ENCODE results near the gene NELL2.

- no peak for TF ChIP-seq EP300 (IDR thresholded peaks at IDR 0.05; ENCODE audit: borderline replicate concordance in 1 of 2, low read depth in 1 of 2, low read length in 1 of 2)
- peak; percentile 90 for TF ChIP-seq CTCF (IDR thresholded peaks at IDR 0.05)
- TF ChIP-seq, protein P1, sequence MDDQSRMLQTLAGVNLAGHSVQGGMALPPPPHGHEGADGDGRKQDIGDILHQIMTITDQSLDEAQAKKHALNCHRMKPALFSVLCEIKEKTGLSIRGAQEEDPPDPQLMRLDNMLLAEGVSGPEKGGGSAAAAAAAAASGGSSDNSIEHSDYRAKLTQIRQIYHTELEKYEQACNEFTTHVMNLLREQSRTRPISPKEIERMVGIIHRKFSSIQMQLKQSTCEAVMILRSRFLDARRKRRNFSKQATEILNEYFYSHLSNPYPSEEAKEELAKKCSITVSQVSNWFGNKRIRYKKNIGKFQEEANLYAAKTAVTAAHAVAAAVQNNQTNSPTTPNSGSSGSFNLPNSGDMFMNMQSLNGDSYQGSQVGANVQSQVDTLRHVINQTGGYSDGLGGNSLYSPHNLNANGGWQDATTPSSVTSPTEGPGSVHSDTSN (IDR thresholded peaks at IDR 0.05), result no peak
- no peak for TF ChIP-seq GABPA (IDR thresholded peaks at IDR 0.05; ENCODE audit: low read depth)
- TF ChIP-seq, protein P2, sequence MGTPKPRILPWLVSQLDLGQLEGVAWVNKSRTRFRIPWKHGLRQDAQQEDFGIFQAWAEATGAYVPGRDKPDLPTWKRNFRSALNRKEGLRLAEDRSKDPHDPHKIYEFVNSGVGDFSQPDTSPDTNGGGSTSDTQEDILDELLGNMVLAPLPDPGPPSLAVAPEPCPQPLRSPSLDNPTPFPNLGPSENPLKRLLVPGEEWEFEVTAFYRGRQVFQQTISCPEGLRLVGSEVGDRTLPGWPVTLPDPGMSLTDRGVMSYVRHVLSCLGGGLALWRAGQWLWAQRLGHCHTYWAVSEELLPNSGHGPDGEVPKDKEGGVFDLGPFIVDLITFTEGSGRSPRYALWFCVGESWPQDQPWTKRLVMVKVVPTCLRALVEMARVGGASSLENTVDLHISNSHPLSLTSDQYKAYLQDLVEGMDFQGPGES (IDR thresholded peaks at IDR 0.05; ENCODE audit: low read depth, low read length), result no peak
- TF ChIP-seq YY1 (IDR thresholded peaks at IDR 0.05; ENCODE audit: low read depth), result no peak
- TF ChIP-seq, protein P3, sequence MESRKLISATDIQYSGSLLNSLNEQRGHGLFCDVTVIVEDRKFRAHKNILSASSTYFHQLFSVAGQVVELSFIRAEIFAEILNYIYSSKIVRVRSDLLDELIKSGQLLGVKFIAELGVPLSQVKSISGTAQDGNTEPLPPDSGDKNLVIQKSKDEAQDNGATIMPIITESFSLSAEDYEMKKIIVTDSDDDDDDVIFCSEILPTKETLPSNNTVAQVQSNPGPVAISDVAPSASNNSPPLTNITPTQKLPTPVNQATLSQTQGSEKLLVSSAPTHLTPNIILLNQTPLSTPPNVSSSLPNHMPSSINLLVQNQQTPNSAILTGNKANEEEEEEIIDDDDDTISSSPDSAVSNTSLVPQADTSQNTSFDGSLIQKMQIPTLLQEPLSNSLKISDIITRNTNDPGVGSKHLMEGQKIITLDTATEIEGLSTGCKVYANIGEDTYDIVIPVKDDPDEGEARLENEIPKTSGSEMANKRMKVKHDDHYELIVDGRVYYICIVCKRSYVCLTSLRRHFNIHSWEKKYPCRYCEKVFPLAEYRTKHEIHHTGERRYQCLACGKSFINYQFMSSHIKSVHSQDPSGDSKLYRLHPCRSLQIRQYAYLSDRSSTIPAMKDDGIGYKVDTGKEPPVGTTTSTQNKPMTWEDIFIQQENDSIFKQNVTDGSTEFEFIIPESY (IDR thresholded peaks at IDR 0.05; ENCODE audit: borderline replicate concordance, low read depth), result no peak
- no peak for TF ChIP-seq NFIC (IDR thresholded peaks at IDR 0.05; ENCODE audit: borderline replicate concordance)
- no peak for TF ChIP-seq CHD2 (IDR thresholded peaks at IDR 0.05; ENCODE audit: low read length, partially characterized antibody)
- TF ChIP-seq ELF1 (IDR thresholded peaks at IDR 0.05), result no peak
- TF ChIP-seq REST (IDR thresholded peaks at IDR 0.05; ENCODE audit: low read depth, low read length), result no peak
- TF ChIP-seq EZH2phosphoT487 (IDR thresholded peaks at IDR 0.05; ENCODE audit: borderline replicate concordance, low read depth), result no peak
- no peak for TF ChIP-seq NRF1 (IDR thresholded peaks at IDR 0.05; ENCODE audit: low read depth, low read length)
- peak; percentile 30; the same call in 1 of the 2 replicates for TF ChIP-seq SMC3 (IDR thresholded peaks at IDR 0.05; ENCODE audit: low read depth, low read length)
Measured at GRCh38 chr12:44774815-44775411, 101.2 kb downstream of the NELL2 start.

Measured in SK-N-SH (cell line).